Measurements from ENCODE around the gene SHCBP1L. TPM values are rescaled to one million over a fixed set of nuclear protein-coding genes. Genes with fewer than 3 reads are reported as not detected.

Gene SHCBP1L
- total and polyA plus RNA-seq, 4 donors = 0.37 TPM; not detected in 3

- H3K4me3 ChIP-seq (ENCODE audit: low read depth in 1 of 3, low read length in 3 of 3) = no peak overlapping the region
- H3K4me1 ChIP-seq (ENCODE audit: control insufficient read depth in 4 of 4, insufficient read depth in 4 of 4, low read length in 3 of 4) = no peaks in the 10 kb centered on the region
- TF ChIP-seq CTCF (IDR thresholded peaks at IDR 0.05; ENCODE audit: low read depth, low read length, missing input control) = no peak
- no peak for DNase-seq (ENCODE audit: low spot score)
- no peaks in the 10 kb centered on the region for H3K36me3 ChIP-seq (ENCODE audit: control insufficient read depth in 4 of 4, insufficient read depth in 3 of 4, low read depth in 1 of 4, low read length in 3 of 4)
- H3K9ac ChIP-seq (ENCODE audit: low read depth in 1 of 2, low read length in 2 of 2) = no peak overlapping the region
- WGBS = 92% methylated on average over 2 of the region's 2 CpGs
- H3K27me3 ChIP-seq (ENCODE audit: control insufficient read depth in 4 of 4, insufficient read depth in 4 of 4, low read length in 3 of 4) = no peaks in the 10 kb centered on the region
- no peak overlapping the region for H3K27ac ChIP-seq (ENCODE audit: low read depth in 1 of 2, low read length in 2 of 2)
- no peaks in the 10 kb centered on the region for H3K9me3 ChIP-seq (ENCODE audit: control insufficient read depth in 4 of 4, low read length in 3 of 4)
Observed at GRCh38 chr1:182977480-182977879, 24.5 kb upstream of the SHCBP1L start.

- Histone ChIP-seq H3K4me3 (ENCODE audit: low read depth in 1 of 3, low read length in 3 of 3) (no peak overlapping the region), H3K36me3 (ENCODE audit: control insufficient read depth in 4 of 4, insufficient read depth in 3 of 4, low read depth in 1 of 4, low read length in 3 of 4) (no peaks in the 10 kb centered on the region), H3K4me1 (ENCODE audit: control insufficient read depth in 4 of 4, insufficient read depth in 4 of 4, low read length in 3 of 4) (no peaks in the 10 kb centered on the region), H3K9ac (ENCODE audit: low read depth in 1 of 2, low read length in 2 of 2) (no peak overlapping the region), H3K27me3 (ENCODE audit: control insufficient read depth in 4 of 4, insufficient read depth in 4 of 4, low read length in 3 of 4) (no peaks in the 10 kb centered on the region), H3K27ac (ENCODE audit: low read depth in 1 of 2, low read length in 2 of 2) (no peak overlapping the region), H3K9me3 (ENCODE audit: control insufficient read depth in 4 of 4, low read length in 3 of 4) (no peaks in the 10 kb centered on the region)
- no peak for DNase-seq (ENCODE audit: low spot score)
- WGBS = 74% methylated on average over 2 of the region's 2 CpGs
- TF ChIP-seq YY1 (IDR thresholded peaks at IDR 0.05) = no peak
- no peak for TF ChIP-seq ATF3 (IDR thresholded peaks at IDR 0.05)
- no peak for TF ChIP-seq TAF1 (conservative IDR thresholded peaks at IDR 0.05)
- no peak for TF ChIP-seq EGR1 (IDR thresholded peaks at IDR 0.05; ENCODE audit: low read depth in 2 of 2)
- no peak for TF ChIP-seq NR2F2 (IDR thresholded peaks at IDR 0.05)
- no peak for TF ChIP-seq FOXA1 (IDR thresholded peaks at IDR 0.05)
- no peak for TF ChIP-seq SP1 (IDR thresholded peaks at IDR 0.05)
- TF ChIP-seq HNF4A (conservative IDR thresholded peaks at IDR 0.05) = no peak
- no peak for TF ChIP-seq RXRA (IDR thresholded peaks at IDR 0.05)
Observed at GRCh38 chr1:182974506-182975191, 21.7 kb upstream of the SHCBP1L start.

GRCh38 chr1:182972829-182973228, 19.9 kb upstream of the SHCBP1L start:
- no peaks in the 10 kb centered on the region for H3K36me3 ChIP-seq (ENCODE audit: control insufficient read depth in 4 of 4, insufficient read depth in 3 of 4, low read depth in 1 of 4, low read length in 3 of 4)
- WGBS = 91% methylated on average over 6 of the region's 6 CpGs
- no peaks in the 10 kb centered on the region for H3K4me1 ChIP-seq (ENCODE audit: control insufficient read depth in 4 of 4, insufficient read depth in 4 of 4, low read length in 3 of 4)
- H3K27me3 ChIP-seq (ENCODE audit: control insufficient read depth in 4 of 4, insufficient read depth in 4 of 4, low read length in 3 of 4) = no peaks in the 10 kb centered on the region
- DNase-seq (ENCODE audit: low spot score) = no peak
- no peak overlapping the region for H3K4me3 ChIP-seq (ENCODE audit: low read depth in 1 of 3, low read length in 3 of 3)
- H3K9ac ChIP-seq (ENCODE audit: low read depth in 1 of 2, low read length in 2 of 2) = no peak overlapping the region
- H3K27ac ChIP-seq (ENCODE audit: low read depth in 1 of 2, low read length in 2 of 2) = no peak overlapping the region
- H3K9me3 ChIP-seq (ENCODE audit: control insufficient read depth in 4 of 4, low read length in 3 of 4) = no peaks in the 10 kb centered on the region
- TF ChIP-seq RXRA (IDR thresholded peaks at IDR 0.05) (no peak), ZBTB33 (IDR thresholded peaks at IDR 0.05) (no peak), ATF3 (IDR thresholded peaks at IDR 0.05) (no peak), REST (IDR thresholded peaks at IDR 0.05) (no peak), RAD21 (IDR thresholded peaks at IDR 0.05) (no peak), HNF4A (conservative IDR thresholded peaks at IDR 0.05) (no peak), FOXA2 (IDR thresholded peaks at IDR 0.05) (no peak), SP1 (IDR thresholded peaks at IDR 0.05) (no peak), JUND (IDR thresholded peaks at IDR 0.05) (no peak), GABPA (IDR thresholded peaks at IDR 0.05 in 1 of 2, conservative IDR thresholded peaks at IDR 0.05 in 1 of 2) (no peak), YY1 (IDR thresholded peaks at IDR 0.05) (no peak), TAF1 (conservative IDR thresholded peaks at IDR 0.05) (no peak), CTCF (IDR thresholded peaks at IDR 0.05; ENCODE audit: low read depth, low read length, missing input control) (no peak), FOXA1 (IDR thresholded peaks at IDR 0.05) (no peak)
